H1 (cell line): ENCODE measurements around the gene NAAA.
"Not testable (repeated sequence)": the region's sequence is repeated elsewhere in the genome, so short reads cannot be mapped to it uniquely, and the experiment has no call there.

ENCODE experiments used
- CEBPB ChIP-seq: IDR thresholded peaks from 2 replicates; pipeline ENCODE4 v1.6.1; 2012; ENCODE audit warnings: low read depth, low read length
- CREB1 ChIP-seq: IDR thresholded peaks from 2 replicates; pipeline ENCODE4 v1.6.1; 2012; ENCODE audit warnings: inconsistent platforms
- CTCF ChIP-seq, 3 experiments: IDR thresholded peaks; 1 replicate in 2 of 3; 2 replicates in 1 of 3; pipeline versions ENCODE4 v1.5.1 to v1.6.1; 2011; ENCODE audit warnings: low read length in 3 of 3, mild to moderate bottlenecking in 3 of 3, inconsistent platforms in 2 of 3, low read depth in 1 of 3, moderate library complexity in 1 of 3; ENCODE audit not compliant: insufficient read depth in 1 of 3; ENCODE audit errors: control extremely low read depth in 1 of 3
- EP300 ChIP-seq, 2 experiments: IDR thresholded peaks; 1 replicate in 1 of 2; 2 replicates in 1 of 2; pipeline ENCODE4 v1.6.1; 2011 to 2012; ENCODE audit warnings: low read depth in 2 of 2, low read length in 2 of 2, mild to moderate bottlenecking in 2 of 2, borderline replicate concordance in 1 of 2, inconsistent platforms in 1 of 2, moderate library complexity in 1 of 2
- EZH2 ChIP-seq: fragments of 200-600 bp; sonication (generic); IDR thresholded peaks from 2 replicates; pipeline ENCODE4 v1.7.1; 2012; ENCODE audit warnings: low read depth, mild to moderate bottlenecking, moderate library complexity, low read length, inconsistent platforms; ENCODE audit not compliant: severe bottlenecking
- GABPA ChIP-seq: IDR thresholded peaks from 2 replicates; pipeline ENCODE4 v1.6.1; 2011; ENCODE audit warnings: mild to moderate bottlenecking, low read length, moderate library complexity, borderline replicate concordance; ENCODE audit not compliant: insufficient read depth
- JUN ChIP-seq: IDR thresholded peaks from 2 replicates; pipeline ENCODE4 v1.6.1; 2011; ENCODE audit warnings: low read depth, mild to moderate bottlenecking, improper control_type of control experiment, low read length
- MAFK ChIP-seq: IDR thresholded peaks from 2 replicates; pipeline ENCODE4 v1.6.1; 2012; ENCODE audit warnings: low read depth, mild to moderate bottlenecking, improper control_type of control experiment, low read length
- MAX ChIP-seq: IDR thresholded peaks from 2 replicates; pipeline ENCODE4 v1.6.1; 2012; ENCODE audit warnings: inconsistent platforms
- PHF8 ChIP-seq: fragments of 200-600 bp; sonication (generic); conservative IDR thresholded peaks from 2 replicates; pipeline ENCODE4 v1.7.1; 2012; ENCODE audit warnings: low read depth, mild to moderate bottlenecking, inconsistent platforms, low read length, moderate library complexity
- POLR2A ChIP-seq, 2 experiments: IDR thresholded peaks; 1 replicate in 1 of 2; 2 replicates in 1 of 2; pipeline ENCODE4 v1.6.1; 2011; ENCODE audit warnings: low read depth in 2 of 2, low read length in 2 of 2, mild to moderate bottlenecking in 2 of 2; ENCODE audit errors: control extremely low read depth in 1 of 2
- POLR2AphosphoS5 ChIP-seq: IDR thresholded peaks from 2 replicates; pipeline ENCODE4 v1.6.1; 2011; ENCODE audit warnings: low read depth, low read length
- RFX5 ChIP-seq: IDR thresholded peaks from 2 replicates; pipeline ENCODE4 v1.6.1; 2011; ENCODE audit warnings: low read depth, low read length, improper control_type of control experiment, borderline replicate concordance
- SIN3A ChIP-seq, 2 experiments: IDR thresholded peaks in 1 of 2; conservative IDR thresholded peaks in 1 of 2; 2 replicates each; pipeline ENCODE4 v1.6.1; 2011 to 2012; ENCODE audit warnings: low read length in 2 of 2, improper control_type of control experiment in 1 of 2, low read depth in 1 of 2, mild to moderate bottlenecking in 1 of 2

- TF ChIP-seq EP300 (IDR thresholded peaks at IDR 0.05; ENCODE audit: borderline replicate concordance in 1 of 2, low read depth in 2 of 2, low read length in 2 of 2); EZH2; RFX5; MAX; PHF8; CTCF (IDR thresholded peaks at IDR 0.05; ENCODE audit: control extremely low read depth in 1 of 3, insufficient read depth in 1 of 3, low read depth in 1 of 3, low read length in 3 of 3); MAFK; CEBPB; POLR2A (IDR thresholded peaks at IDR 0.05; ENCODE audit: control extremely low read depth in 1 of 2, low read depth in 2 of 2, low read length in 2 of 2); POLR2AphosphoS5; CREB1; GABPA; SIN3A (conservative IDR thresholded peaks at IDR 0.05 in 1 of 2, IDR thresholded peaks at IDR 0.05 in 1 of 2; ENCODE audit: low read depth in 1 of 2, low read length in 2 of 2); JUN: not testable (repeated sequence)
Observed at GRCh38 chr4:75958546-75958945, 17.7 kb upstream of the NAAA start.
